Measurements from ENCODE around the gene NR6A1. TPM values are rescaled to one million over a fixed set of nuclear protein-coding genes. Genes with fewer than 3 reads are reported as not detected.

The NR6A1 gene
- total and polyA plus RNA-seq, 2 of the 8 experiments (the other 6 are each of a cell fraction or from before 2014, with no cell fraction given), result 93.2 to 237 TPM

DNA sequence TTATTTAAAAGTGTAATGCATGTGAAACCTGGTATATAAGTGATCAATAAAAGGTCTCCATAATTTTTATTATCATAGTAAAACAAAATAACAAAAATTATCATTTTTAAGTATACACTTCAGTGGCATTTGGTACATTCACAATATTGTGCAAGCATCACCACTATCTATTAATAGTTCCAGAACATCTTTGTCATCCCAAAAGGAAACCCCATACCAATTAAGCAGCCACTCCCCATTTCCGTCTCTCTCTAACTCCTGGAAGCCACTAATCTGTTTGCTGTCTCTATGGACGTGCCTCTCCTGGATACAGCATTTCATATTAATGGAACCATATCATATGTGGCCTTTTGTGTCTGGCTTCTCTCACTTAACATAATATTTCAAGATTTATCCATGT, 13.4 kb upstream of the NR6A1 start:
- H3K27me3 ChIP-seq (replicated peaks in 1 of 4; ENCODE audit: control insufficient read depth in 3 of 4, extremely low read depth in 1 of 4, insufficient read depth in 3 of 4, low read length in 3 of 4), result no peaks in the 10 kb centered on the region
- no peak overlapping the region for H3K4ac ChIP-seq (replicated peaks; ENCODE audit: insufficient read length, low read depth, low read length)
- FAIRE-seq (no peak), DNase-seq (ENCODE audit: low read depth in 1 of 2, low spot score in 2 of 2) (no peak)
- no peak overlapping the region for H2BK20ac ChIP-seq (ENCODE audit: low read length)
- no peaks in the 10 kb centered on the region for H3K79me1 ChIP-seq (ENCODE audit: low read depth, low read length)
- ChIA-PET POLR2A (ENCODE audit: partially characterized antibody) (no interaction called here), CTCF (ENCODE audit: partially characterized antibody) (interaction anchor here (17.6 to 19.6 kb wide), 2 partner anchors 10 to 62 kb away, joined by 281 to 1300 read pairs; partner anchors contain the start of genes ARPC5L, NR6A1, OLFML2A and RPL35)
- H3K23ac ChIP-seq (ENCODE audit: insufficient read length), result no peak overlapping the region
- no peak overlapping the region for H4K8ac ChIP-seq (ENCODE audit: extremely low read depth, insufficient read depth, low read length)
- no peak overlapping the region for H2AFZ ChIP-seq (ENCODE audit: low read length)
- no peaks in the 10 kb centered on the region for H3K23me2 ChIP-seq (ENCODE audit: low read depth, low read length)
- H4K20me1 ChIP-seq (replicated peaks in 1 of 2; ENCODE audit: control insufficient read depth in 1 of 2, insufficient read depth in 2 of 2, low read length in 2 of 2), result no peaks in the 10 kb centered on the region
- WGBS, 2 experiments (ENCODE audit: extremely low coverage in 1 of 2, insufficient coverage in 1 of 2, insufficient read length in 1 of 2, insufficient replicate concordance in 2 of 2, low coverage in 1 of 2, low lambda C conversion rate in 2 of 2, missing lambda C conversion rate in 1 of 2), result 89% methylated on average over 2 of the region's 2 CpGs; no CpG with 5 or more reads in 1 of the 2 experiments
- H2BK15ac ChIP-seq (ENCODE audit: low read length), result no peak overlapping the region
- H2BK120ac ChIP-seq (replicated peaks; ENCODE audit: low read depth, low read length), result no peak overlapping the region
- no peak overlapping the region for H3K14ac ChIP-seq (ENCODE audit: insufficient read length)
- no peak overlapping the region for H4K91ac ChIP-seq (replicated peaks; ENCODE audit: insufficient read length, low read length)
- no peak overlapping the region for H2AK5ac ChIP-seq (ENCODE audit: low read depth, low read length)
- H3K9me3 ChIP-seq (ENCODE audit: insufficient read depth in 2 of 2, low read depth in 1 of 2, low read length in 1 of 2), result no peaks in the 10 kb centered on the region
- peaks cover 0 to 11% (median 7%) of the 10 kb centered on the region in 4 experiments; a peak in 5 of 7 replicates for H3K4me1 ChIP-seq (replicated peaks in 1 of 4; ENCODE audit: control insufficient read depth in 3 of 4, insufficient read depth in 4 of 4, low read length in 3 of 4)
- H3K9ac ChIP-seq (replicated peaks in 1 of 4; ENCODE audit: extremely low read depth in 1 of 4, low read depth in 3 of 4, low read length in 3 of 4), result no peak overlapping the region
- no peak overlapping the region for H2BK5ac ChIP-seq (ENCODE audit: low read depth, low read length)
- no peak overlapping the region for H3K27ac ChIP-seq (ENCODE audit: low read depth, low read length)
- no peaks in the 10 kb centered on the region for H3K79me2 ChIP-seq (ENCODE audit: control insufficient read depth in 1 of 2, insufficient read depth in 2 of 2, low read length in 2 of 2)
- no peak overlapping the region for H2BK12ac ChIP-seq (ENCODE audit: low read depth, low read length)
- H3K56ac ChIP-seq (replicated peaks; ENCODE audit: insufficient read length, low read depth, low read length), result no peak overlapping the region
- H3K4me2 ChIP-seq (ENCODE audit: insufficient read depth in 1 of 2, low read depth in 2 of 2, low read length in 2 of 2), result no peak overlapping the region
- H3K18ac ChIP-seq (ENCODE audit: extremely low read depth, low read length), result no peak overlapping the region
- H3K36me3 ChIP-seq (ENCODE audit: control insufficient read depth in 2 of 4, insufficient read depth in 4 of 4, low read length in 3 of 4), result peaks cover 0 to 2% (median 0%) of the 10 kb centered on the region in 4 experiments; a peak in 1 of 8 replicates
- no peak overlapping the region for H4K5ac ChIP-seq (ENCODE audit: insufficient read length, low read depth, low read length)
- no peak overlapping the region for H3K4me3 ChIP-seq (ENCODE audit: extremely low read depth in 1 of 4, insufficient read depth in 2 of 4, low read depth in 3 of 4, low read length in 4 of 4)
- TF ChIP-seq JUND (IDR thresholded peaks at IDR 0.05; ENCODE audit: low read length) (no peak), SP2 (IDR thresholded peaks at IDR 0.05; ENCODE audit: low read length) (no peak), ASH2L (IDR thresholded peaks at IDR 0.05; ENCODE audit: low read length) (no peak), TAF7 (optimal IDR thresholded peaks at IDR 0.05; ENCODE audit: borderline replicate concordance, low read depth, low read length) (no peak), GABPA (IDR thresholded peaks at IDR 0.05; ENCODE audit: borderline replicate concordance, insufficient read depth, low read length) (no peak), POLR2A (IDR thresholded peaks at IDR 0.05; ENCODE audit: control extremely low read depth in 1 of 2, low read depth in 2 of 2, low read length in 2 of 2) (no peak), BRCA1 (IDR thresholded peaks at IDR 0.05; ENCODE audit: low read depth, low read length) (no peak), FOSL1 (IDR thresholded peaks at IDR 0.05; ENCODE audit: insufficient read depth, low read depth, low read length) (no peak), CBX8 (IDR thresholded peaks at IDR 0.05; ENCODE audit: borderline replicate concordance, low read depth, low read length) (no peak), EP300 (IDR thresholded peaks at IDR 0.05; ENCODE audit: borderline replicate concordance in 1 of 2, low read depth in 2 of 2, low read length in 2 of 2) (no peak), SP4 (IDR thresholded peaks at IDR 0.05; ENCODE audit: low read length) (no peak)
- TF ChIP-seq, protein P1, sequence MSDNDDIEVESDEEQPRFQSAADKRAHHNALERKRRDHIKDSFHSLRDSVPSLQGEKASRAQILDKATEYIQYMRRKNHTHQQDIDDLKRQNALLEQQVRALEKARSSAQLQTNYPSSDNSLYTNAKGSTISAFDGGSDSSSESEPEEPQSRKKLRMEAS (IDR thresholded peaks at IDR 0.05), result no peak
- TF ChIP-seq, protein P2, sequence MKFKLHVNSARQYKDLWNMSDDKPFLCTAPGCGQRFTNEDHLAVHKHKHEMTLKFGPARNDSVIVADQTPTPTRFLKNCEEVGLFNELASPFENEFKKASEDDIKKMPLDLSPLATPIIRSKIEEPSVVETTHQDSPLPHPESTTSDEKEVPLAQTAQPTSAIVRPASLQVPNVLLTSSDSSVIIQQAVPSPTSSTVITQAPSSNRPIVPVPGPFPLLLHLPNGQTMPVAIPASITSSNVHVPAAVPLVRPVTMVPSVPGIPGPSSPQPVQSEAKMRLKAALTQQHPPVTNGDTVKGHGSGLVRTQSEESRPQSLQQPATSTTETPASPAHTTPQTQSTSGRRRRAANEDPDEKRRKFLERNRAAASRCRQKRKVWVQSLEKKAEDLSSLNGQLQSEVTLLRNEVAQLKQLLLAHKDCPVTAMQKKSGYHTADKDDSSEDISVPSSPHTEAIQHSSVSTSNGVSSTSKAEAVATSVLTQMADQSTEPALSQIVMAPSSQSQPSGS (IDR thresholded peaks at IDR 0.05; ENCODE audit: low read length), result no peak

All from H1 (cell line).